Smooth muscle cell of the brain vasculature (primary cell): ENCODE data around the gene CHRDL1.

ENCODE experiments used
- DNase-seq: peaks from one replicate; pipeline ENCODE4 v3.0.0-alpha.2; 2012; ENCODE audit warnings: low read depth, low spot score

Gene CHRDL1

GRCh38 chrX:110743679-110744340, 51.8 kb downstream of the CHRDL1 start:
- DNase-seq: no peak

GRCh38 chrX:110741213-110741796, 54.3 kb downstream of the CHRDL1 start:
- no peak for DNase-seq

DNA sequence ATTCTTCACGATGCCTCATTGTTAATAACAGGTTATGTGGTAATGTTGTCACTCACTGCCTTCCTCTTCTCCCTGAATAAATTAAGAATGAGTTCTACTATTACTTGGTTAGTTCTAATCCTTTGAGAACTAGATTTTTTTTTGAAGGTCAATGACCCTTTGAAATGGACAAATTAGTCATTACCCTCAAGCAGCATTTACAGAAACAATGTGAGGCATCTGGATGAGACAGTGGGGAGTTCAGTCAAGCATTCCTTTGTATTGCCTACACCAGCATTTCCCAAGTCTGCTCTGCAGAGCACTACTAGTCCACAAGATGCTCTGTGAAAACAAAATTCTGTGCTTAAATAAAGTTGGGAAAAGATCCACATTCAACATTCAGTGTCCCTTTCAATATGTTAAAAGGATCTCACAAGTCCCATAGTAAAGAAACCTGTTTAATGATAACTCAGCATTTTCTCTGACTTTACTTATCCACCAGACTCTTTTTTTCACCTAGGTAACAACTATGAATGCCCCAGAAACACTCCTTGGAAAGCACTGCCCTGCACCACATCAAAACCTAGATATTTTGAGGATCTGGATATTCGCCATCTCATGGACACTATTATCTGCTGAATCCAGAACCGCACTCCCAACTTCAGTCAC, 60.6 kb downstream of the CHRDL1 start:
- peak; percentile 10 for DNase-seq

- no peak for DNase-seq
Observed at GRCh38 chrX:110734271-110734670, 61.3 kb downstream of the CHRDL1 start.

DNA sequence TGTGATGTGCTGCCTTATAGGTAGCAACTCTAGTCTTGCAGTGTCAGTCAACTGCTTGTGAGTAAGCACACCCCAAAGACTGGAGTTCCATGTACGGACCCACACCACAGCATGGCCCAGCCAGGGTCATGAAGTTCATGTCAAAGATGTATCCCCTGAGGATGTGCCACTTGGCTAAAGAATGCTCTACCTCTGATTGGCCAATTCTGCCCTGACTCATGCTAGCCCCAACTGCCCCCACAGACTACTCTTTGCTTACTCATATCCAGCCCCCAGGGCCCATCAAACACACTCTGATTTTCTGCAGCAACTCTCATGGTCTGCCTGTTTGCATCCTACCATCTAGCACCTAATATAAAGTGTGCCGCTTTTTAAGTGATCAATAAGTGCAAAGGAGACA, 62.5 kb downstream of the CHRDL1 start:
- DNase-seq: no peak

GRCh38 chrX:110732266-110732665, 63.4 kb downstream of the CHRDL1 start:
- no peak for DNase-seq

DNA sequence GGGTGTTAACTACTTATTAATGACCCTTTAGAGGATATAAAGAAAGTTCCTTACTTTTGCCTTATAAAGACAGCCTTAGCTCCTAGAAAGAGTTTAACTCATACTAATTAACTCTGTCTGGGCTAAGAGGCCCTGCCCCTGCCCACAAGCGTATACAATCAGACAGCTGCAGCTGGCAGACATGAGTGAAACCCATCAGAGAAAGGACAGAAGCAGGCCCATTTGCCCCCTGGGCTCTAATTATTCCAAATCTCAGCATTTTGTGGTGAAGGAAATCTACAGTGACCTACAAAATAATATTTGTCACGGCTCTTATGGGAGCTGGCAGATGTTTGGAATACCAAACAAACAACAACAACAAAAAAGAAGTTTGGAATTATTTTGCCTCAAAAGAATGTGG, 71.8 kb downstream of the CHRDL1 start:
- no peak for DNase-seq

- DNase-seq: no peak
Observed at GRCh38 chrX:110722135-110722534, 73.5 kb downstream of the CHRDL1 start.

GRCh38 chrX:110713666-110714065, 82.0 kb downstream of the CHRDL1 start:
- DNase-seq: no peak

DNA sequence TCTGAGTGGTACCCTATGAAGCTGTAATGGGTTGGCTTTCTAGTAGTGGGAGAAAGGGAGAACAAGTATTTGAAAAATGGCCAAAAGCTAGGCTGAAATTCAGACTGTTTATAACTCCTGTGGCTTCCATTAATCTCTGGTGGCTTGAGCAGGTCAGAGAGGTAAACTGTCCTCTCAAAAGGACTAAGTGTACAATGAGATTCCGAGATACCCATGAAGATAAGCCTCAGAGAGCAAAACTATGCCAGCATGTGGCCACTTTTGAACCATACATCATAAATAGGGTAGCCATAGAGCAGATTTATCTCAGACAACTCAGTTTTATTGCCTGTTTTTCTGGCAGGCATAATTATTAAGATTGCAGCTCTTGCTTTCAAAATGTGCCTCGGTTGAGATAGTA, 89.2 kb downstream of the CHRDL1 start:
- no peak for DNase-seq

DNA sequence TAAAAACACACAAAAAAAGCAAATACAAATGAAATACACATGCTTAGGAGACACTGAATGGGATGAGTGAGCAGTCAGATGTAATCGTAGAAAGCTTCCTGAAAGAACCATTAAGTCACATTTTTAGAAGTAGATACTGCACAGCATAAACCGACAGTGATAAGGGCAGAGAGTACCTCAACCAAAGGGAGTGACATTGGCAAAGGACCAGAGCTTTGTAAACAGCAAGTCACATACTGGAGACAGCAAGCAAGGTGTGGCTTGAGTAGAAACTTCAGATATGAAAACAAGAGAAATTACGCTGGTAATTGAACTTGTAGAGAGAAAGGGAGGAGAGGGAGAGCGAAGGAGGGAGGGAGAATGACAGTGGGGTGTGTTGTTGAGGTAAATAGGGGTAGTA, 92.0 kb downstream of the CHRDL1 start:
- DNase-seq: no peak

DNA sequence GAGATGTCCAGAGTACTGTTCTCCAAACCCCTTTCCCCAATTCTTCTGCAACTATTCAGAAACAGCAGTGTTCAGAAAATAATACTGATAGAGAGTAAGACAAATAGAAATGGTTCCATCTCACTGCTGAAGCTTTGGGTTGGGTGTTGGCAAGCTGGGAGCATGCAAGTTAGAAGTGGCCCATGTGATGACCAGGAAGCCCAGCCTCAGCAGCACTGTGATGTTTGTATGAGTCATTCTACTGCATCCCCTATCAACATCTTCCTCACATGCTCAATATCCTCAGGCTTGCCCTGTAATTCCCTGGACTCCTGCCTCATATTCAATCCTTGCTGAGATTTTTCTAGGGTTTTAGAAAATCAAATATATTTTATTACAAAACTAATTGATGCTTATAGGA, 96.5 kb downstream of the CHRDL1 start:
- DNase-seq: no peak

DNA sequence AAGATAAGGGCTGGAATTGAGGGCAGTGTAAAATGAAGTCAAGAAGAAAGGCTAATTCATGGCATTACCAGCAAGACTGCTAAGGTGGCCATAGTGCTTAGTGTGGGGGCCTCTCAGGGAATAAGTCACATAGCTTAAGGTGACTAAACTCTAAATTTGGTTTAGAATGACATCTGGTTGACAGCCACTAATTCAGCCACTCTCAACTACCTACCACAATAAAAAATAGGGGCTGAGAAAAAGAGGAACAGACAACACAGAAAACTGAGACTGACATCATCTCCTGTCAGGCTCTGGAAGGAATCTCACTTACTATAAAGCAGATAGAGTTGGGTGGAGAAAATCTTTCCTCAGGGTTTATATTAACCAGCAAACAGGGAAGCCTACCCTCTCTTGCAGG, 96.9 kb downstream of the CHRDL1 start:
- DNase-seq: no peak

DNA sequence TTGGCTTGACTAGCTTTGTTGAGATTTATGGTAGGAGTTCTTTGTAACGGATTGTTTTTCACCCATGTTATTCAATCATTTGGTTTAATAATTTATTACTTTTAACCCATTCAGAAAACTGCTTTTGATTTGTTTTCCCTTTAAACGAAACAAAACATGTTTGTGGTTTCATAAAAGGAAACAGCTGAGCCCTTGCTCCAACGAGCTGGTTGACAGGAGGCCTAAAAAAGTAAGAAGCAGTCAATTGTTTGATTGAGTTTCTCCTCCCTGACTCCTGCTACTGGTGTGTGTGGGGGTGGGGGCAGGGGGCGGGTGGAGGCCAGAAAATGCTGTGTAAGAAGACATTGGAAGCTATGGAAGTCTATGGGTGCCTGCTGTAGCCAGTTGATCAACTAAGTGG, 102.8 kb downstream of the CHRDL1 start:
- DNase-seq: no peak

GRCh38 chrX:110691446-110691845, 104.2 kb downstream of the CHRDL1 start:
- DNase-seq: no peak

GRCh38 chrX:110684653-110685052, 111.0 kb downstream of the CHRDL1 start:
- no peak for DNase-seq

DNA sequence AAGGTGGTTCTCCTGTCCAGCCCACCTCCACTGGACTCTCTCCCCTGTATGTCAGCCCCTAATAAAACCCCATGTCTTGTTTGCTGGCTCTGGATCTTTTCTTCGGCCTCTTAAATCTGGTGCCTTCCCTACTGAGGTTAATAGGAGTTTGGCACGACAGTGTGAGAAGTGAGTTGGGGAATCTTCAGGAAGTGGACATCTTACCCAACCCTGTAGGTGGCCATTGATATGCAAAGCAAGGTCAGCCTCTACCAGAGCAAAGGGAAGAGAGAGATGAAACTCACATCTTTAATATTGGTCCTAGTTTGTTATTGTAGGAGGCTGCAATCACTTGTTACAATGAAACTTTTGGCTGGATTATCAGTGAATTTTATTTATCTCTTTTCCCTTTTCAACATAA, 111.7 kb downstream of the CHRDL1 start:
- no peak for DNase-seq

- DNase-seq: no peak
Observed at GRCh38 chrX:110678591-110678990, 117.0 kb downstream of the CHRDL1 start.

- DNase-seq: no peak
Observed at GRCh38 chrX:110675886-110676285, 119.7 kb downstream of the CHRDL1 start.

GRCh38 chrX:110671068-110671803, 124.4 kb downstream of the CHRDL1 start:
- DNase-seq: no peak

DNA sequence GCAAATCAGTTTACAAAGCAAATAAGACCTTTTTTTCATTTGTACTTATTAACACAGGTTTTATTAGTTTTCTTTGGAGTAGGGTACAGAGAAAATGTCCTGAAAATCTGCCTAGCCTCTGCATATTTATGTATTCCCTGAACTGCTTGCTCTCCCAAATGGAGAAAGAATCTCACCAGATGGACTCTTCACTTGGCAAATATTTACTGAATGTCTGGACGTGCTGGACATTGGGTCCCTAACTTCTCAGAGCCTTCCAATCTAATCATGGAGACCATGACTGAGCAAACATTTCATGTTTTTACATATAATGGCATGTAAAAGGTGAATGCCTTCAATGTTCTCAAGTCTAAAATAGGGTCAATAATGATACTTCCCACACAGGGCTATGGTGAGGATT, 126.0 kb downstream of the CHRDL1 start:
- no peak for DNase-seq

DNA sequence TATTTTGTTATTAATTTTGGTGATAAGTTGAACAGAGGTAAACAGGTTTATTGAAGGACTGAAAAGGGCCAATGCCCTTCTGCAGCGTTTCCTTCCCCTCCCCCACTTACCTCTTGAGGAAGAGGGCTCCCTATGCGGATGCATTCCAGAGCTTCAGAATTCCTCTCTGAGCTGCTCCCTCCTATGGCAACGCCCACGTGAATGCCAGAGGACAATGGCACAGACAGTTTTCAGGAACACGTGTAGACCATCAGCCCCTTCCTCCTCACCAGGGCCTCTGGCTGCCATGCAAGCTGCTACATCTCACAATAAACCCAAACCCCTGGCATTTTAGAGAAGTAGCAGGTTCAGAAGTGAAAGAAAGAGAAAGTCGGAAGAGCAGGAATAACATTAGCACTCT, 127.9 kb downstream of the CHRDL1 start:
- no peak for DNase-seq
